GM10266 (cell line): Measurements from ENCODE around the gene CARS1.

Experiments
- DNase-seq: peaks from one replicate; pipeline ENCODE4 v3.0.0; 2012; ENCODE audit errors: extremely low spot score
- TF ChIP-seq, protein P1 (sequence below): IDR thresholded peaks from 2 replicates; pipeline ENCODE4 v1.5.1; 2012; ENCODE audit warnings: mild to moderate bottlenecking, low read depth; ENCODE audit not compliant: control insufficient read depth, insufficient read depth; ENCODE audit errors: missing control alignments

Gene CARS1

GRCh38 chr11:3049430-3050243, 7.6 kb downstream of the CARS1 start:
- peak; percentile 87 for DNase-seq
- TF ChIP-seq, protein P1, sequence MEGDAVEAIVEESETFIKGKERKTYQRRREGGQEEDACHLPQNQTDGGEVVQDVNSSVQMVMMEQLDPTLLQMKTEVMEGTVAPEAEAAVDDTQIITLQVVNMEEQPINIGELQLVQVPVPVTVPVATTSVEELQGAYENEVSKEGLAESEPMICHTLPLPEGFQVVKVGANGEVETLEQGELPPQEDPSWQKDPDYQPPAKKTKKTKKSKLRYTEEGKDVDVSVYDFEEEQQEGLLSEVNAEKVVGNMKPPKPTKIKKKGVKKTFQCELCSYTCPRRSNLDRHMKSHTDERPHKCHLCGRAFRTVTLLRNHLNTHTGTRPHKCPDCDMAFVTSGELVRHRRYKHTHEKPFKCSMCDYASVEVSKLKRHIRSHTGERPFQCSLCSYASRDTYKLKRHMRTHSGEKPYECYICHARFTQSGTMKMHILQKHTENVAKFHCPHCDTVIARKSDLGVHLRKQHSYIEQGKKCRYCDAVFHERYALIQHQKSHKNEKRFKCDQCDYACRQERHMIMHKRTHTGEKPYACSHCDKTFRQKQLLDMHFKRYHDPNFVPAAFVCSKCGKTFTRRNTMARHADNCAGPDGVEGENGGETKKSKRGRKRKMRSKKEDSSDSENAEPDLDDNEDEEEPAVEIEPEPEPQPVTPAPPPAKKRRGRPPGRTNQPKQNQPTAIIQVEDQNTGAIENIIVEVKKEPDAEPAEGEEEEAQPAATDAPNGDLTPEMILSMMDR, result peak; percentile 58

- TF ChIP-seq, protein P1, result no peak
- no peak for DNase-seq
Measured at GRCh38 chr11:3047637-3048036, 9.6 kb downstream of the CARS1 start.

- TF ChIP-seq, protein P1, result no peak
- DNase-seq, result no peak
Measured at GRCh38 chr11:3046641-3047040, 10.6 kb downstream of the CARS1 start.

GRCh38 chr11:3046190-3046589, 11.0 kb downstream of the CARS1 start:
- no peak for DNase-seq
- TF ChIP-seq, protein P1, result no peak

DNA sequence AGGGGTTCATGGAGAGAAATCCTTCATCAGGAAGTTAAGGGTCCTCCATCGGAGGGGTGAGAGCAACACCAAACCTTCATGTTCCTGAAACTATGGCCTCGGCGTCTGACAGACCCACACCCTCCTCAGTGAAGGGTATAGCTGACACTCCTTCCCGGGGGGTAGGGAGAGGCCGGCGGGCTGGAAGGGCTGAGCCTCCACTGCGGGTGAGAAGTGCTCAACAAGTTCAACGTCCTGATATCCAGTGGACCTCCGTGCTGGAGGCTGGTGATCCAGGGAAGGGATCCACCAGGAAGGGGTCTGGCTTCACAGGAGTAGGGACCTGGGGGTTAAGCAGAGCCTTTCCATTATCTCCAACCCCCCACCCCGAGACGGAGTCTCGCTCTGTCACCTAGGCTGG, 12.3 kb downstream of the CARS1 start:
- no peak for DNase-seq
- TF ChIP-seq, protein P1, result no peak

DNA sequence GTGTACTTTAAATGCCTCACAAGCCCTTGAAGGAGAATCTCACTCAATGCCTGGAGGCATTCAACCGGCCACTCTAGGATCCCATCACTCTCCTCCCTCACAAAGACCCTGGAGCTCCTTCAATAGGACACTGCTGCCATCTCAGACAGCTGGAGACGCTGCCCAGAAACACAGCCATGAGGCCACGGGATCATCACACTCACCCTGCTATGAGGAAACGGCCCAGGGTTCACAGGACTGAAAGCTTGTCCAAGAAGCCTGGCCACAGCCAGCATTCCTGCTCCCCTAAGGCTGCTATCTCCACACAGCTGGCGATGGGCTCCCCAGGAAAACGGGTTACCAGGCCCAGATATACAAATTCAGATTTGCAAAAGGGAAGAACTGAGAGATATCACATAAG, 13.2 kb downstream of the CARS1 start:
- no peak for DNase-seq
- TF ChIP-seq, protein P1, result no peak

DNA sequence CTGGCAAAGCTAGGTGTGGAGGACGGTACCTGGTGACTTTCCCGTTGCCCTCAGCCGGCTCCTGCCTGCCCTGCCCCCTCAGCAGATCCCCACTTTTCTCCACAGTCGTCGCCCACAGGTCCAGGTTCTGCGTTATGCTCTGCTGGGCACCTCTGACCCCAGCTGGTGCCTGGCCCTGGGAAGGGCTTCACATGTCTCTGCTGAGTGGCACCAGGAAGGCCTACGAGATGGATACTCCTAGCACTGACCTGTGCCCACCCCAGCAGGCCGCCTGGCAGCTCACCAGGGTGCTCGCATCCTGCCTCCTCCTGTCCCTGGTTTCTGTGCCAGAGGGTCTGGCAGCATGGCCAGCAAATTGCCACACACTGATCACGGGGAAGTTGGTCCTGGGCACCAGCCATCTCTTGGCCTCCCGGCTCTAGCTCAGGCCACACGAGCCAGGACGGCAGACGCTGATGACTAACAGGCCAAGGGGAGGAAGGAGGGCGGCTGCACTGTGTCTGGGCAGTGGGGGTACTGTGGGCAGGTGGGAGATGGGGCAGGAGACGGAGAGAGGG, 13.8 kb downstream of the CARS1 start:
- TF ChIP-seq, protein P1, result no peak
- no peak for DNase-seq
